NCI-H2029 treated with DMSO at 0.1 percent for 48 hours (cell line): ENCODE measurements around the gene PLCB1.
"Not testable (repeated sequence)": the region's sequence is repeated elsewhere in the genome, so short reads cannot be mapped to it uniquely, and the experiment has no call there.

Experiments used
- DNase-seq: peaks from one replicate; lab custom pipeline; 2025; lab: John Stamatoyannopoulos, UW

The PLCB1 gene

GRCh38 chr20:8131598-8132483 lies at the start of gene PLCB1:
Gene PLCB1 (plus strand): TSS chr20:8132266. CDS start chr20:8132652, 386 bp downstream.
- DNase-seq: peak; percentile 67

DNA sequence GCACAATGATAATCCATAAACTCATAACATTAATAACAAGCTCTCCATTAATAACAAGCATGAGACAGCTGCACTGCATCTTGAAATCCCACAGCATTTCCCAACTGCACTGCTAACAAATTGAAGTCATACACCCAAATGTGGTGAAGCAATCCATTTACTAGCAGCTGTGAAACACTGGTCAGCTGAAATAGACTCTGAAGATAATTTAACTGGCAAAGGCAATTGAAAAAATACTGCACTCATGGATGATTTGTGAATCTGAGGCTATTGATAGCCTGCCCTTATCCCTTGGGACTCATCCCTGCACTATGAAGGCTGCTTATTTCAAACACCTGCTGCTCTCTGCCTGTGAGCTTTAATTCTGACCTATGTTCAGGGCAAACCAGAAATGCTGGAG lies 49.1 kb upstream of the PLCB1 start:
- DNase-seq: no peak

DNA sequence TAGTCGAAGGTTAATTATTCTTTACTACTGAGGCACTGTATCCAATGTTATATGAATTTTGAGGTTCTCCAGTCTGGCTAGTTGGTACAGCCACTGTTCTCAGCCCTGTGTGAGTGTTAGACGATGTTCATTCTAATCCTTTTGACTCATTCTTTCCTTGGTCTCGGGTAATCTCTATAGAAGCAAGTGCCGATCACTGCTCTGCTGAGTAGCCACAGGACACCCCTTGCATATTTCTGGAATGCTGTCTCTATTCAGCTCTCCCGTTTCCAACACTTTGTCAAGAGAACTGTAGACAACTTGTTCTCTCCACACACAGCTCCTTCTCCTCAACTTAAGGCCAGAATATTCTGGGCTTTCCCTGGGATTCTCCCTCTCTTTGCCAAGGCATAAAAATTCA lies 42.4 kb upstream of the PLCB1 start:
- no peak for DNase-seq

GRCh38 chr20:8094415-8094818 lies 37.6 kb upstream of the PLCB1 start:
- DNase-seq: peak; percentile 32

DNA sequence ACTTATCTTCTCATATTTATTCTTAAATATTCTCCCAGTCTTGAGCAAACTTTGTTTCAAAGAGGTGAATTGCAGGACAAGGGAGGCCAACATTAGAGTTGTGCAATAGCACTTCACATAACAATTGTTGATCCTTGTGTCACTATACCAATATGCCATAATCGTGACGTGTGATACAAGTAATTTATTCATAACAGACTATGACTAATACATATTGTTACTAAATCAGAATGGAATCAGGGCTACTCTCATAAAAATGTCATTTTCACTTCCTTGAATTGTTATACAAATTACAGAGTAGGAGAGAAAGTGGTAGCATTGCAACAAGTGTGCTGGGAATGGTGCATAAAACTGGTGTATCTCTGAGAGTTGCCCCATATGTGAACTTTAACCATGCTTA lies 37.2 kb upstream of the PLCB1 start:
- no peak for DNase-seq

DNA sequence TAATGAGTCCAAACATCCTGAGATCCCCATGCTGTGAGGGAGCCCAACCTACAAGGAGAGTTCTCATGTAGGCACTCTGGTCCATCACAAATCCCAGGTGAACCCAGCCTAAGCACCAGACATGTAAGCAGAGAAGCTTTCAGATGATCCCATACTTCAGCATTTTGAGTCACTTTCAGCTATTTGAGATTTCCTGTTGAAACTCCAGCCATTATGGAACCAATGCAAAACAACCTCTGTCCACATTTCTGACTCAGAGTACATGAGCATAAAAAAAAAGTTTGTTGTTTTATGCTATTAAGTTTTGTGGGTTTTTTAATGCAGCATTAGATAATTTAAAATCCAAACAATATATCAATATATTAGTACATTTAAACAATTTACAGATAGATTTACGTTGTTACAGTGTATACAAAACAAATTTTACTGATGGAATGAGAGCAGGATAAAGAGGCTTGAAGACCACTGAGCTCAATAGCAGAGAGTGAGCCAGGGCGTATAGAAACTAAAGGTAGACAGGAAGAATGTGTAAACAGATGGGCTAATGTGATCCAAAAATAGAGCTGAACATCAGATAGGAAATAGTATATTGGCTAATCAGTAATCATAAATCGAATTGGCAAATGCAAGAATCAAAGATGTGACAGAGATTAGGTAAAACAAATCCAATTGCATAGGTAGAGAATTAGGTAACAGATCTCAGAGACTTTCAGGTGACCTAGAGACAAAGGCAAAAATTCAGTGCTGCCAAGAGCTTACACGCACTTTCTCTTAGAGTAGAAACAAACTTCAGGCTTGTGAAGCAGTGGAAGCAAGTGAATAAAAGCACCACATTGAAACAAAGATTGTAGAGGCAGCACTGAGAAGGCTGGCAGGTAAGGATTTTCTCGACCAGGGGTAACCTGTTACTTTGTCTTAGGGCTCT lies 36.2 kb upstream of the PLCB1 start:
- no peak for DNase-seq

GRCh38 chr20:8097307-8097706 lies 34.8 kb upstream of the PLCB1 start:
- DNase-seq: no peak

DNA sequence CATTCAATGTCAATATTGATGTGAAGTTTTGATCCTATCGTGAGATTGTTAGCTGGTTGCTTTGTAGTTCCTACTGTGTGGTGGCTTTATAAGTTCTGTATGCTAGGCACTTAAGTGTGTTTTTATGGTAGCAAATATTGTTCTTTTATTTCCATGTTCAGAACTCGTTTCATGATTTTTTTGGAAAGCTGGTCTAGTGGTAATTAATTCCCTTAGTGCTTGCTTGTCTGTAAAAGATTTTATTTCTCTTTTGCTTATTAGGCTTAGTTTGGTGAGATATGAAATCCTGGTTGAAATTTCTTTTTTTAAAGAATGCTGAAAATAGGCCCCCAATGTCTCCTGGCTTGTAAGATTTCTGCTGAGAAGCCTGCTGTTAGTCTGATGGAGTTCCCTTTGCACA lies 27.8 kb upstream of the PLCB1 start:
- no peak for DNase-seq

GRCh38 chr20:8114612-8115011 lies 17.5 kb upstream of the PLCB1 start:
- not testable (repeated sequence) for DNase-seq

GRCh38 chr20:8115436-8115835 lies 16.6 kb upstream of the PLCB1 start:
- no peak for DNase-seq

DNA sequence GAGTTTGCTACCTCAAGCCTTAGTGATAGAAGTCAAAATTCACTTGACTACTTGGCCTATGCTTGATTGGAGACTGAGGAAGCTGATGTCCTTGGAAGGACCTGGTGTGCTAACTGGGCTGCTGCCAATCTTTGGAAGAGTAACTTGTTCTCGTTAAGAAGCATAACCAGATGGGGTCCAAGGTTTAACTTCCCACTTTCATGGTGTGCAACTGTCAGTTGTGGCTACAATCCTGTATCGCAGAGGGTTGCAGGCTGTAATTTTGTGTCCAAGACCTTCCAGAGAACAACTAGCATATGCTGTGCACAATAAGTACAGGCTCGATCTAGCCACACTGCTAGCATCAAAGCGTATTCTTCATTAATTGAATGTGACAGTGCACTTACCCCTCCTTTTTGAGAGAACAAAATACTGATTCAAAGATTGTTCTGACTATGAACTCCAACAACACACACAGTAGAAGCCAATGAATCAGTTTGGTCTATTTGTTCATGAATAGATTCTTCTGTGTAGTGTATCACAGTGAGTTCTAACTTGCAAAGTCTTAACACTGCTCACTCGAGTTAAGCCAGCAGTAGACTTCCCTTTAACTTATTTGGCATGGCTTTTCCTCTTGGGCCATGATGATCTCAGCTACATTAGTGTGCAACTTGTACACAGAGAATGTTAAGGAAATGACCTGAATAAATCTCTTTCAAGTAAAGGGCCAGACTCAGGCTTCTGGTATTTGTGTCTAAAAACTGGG lies 15.8 kb upstream of the PLCB1 start:
- no peak for DNase-seq

DNA sequence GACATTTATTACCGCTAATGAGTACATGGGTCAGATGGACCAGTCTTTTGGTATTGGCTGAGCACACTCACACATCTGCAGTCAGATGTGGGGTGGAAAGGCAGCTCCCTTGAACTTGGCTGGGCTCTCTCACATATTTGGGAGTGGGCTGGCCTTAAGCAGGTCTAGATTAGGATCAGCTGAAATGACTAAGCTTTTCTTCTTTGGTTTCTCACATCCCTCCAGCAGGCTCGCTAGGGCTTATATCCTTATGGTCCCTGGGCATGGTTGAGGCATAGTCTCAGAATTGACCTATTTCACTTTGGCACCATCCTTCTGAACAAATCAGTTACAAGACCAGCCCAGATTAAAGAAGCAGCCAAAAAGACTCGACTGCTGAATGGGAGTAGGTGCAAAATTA lies 14.4 kb upstream of the PLCB1 start:
- DNase-seq: no peak

DNA sequence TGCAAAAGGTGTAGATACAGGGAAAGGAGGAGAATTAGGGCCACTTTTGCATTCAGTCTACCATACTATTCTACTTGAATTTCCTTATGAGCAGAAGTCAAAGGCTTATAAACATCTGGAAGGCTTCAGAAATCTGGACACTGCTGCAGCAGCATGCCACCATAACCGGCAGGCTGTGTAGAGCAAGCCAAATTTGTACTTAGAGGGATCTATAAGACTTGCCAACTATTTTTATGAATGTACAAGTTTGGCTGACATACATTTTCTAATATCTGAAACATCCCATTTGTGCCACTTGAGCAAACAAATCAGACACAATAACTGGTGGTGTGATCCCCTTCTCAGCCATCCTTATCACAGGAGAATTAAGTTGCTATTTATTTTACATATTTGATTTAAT lies 14.0 kb upstream of the PLCB1 start:
- no peak for DNase-seq

- no peak for DNase-seq
These were observed 13.3 kb upstream of the PLCB1 start for GRCh38 chr20:8118760-8119159.

GRCh38 chr20:8121666-8122065 lies 10.4 kb upstream of the PLCB1 start:
- no peak for DNase-seq

GRCh38 chr20:8124639-8125038 lies 7.4 kb upstream of the PLCB1 start:
- no peak for DNase-seq

GRCh38 chr20:8126181-8126580 lies 5.9 kb upstream of the PLCB1 start:
- no peak for DNase-seq

GRCh38 chr20:8126841-8127378 lies 5.2 kb upstream of the PLCB1 start:
- DNase-seq: no peak

DNA sequence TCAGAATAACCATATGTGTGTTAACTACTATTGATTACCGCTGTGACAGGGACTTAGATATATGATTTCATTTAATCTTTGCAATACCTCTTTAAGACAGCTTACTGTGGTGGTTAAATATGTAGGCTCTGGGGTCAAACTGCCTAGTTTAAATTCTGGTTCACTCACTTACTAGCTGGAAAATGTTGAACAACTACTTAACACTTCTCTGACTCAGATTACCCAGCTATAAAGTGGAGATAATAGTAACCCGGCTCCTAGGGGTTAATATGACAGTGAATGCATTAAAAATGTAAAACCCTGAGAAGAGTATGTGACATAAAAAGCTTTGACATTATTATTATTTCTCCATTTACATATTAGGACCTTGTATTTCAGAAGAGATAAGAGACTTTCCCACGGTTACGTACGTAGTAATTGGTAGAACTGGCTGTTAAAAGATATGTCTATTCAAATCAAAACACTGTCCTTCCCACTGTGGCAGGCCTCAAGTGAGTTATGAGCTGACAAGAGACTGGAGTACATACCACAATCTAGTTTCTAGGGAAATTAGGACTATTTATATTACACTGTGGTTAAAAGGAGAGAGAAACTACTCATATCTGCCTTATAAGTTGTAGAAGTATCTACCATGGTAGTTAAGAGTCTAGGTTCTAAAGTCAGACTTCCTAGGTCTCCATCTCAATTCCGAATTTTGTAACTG lies 4.4 kb upstream of the PLCB1 start:
- DNase-seq: no peak

- no peak for DNase-seq
These were observed 3.6 kb upstream of the PLCB1 start for GRCh38 chr20:8128291-8129060.
